ENCODE results near the gene SPATS2L.

SPATS2L gene

GRCh38 chr2:200453853-200454534, 147.5 kb downstream of the SPATS2L start:
- ChIA-PET POLR2A (no interaction called here), CTCF (interaction anchor here (0.8 to 1.0 kb wide), 2 partner anchors 9 to 27 kb away, joined by 4 to 5 read pairs; no protein-coding TSS in a partner anchor)
- no peak overlapping the region for H3K4me3 ChIP-seq (ENCODE audit: low read depth, low read length)
- TF ChIP-seq CTCF (IDR thresholded peaks at IDR 0.05; ENCODE audit: insufficient read depth, low read length, missing control alignments), result no peak
- DNase-seq (ENCODE audit: low read depth, low spot score), result no peak

GRCh38 chr2:200454927-200455801, 148.7 kb downstream of the SPATS2L start:
- no peak for DNase-seq (ENCODE audit: low read depth, low spot score)
- CTCF ChIA-PET, result interaction anchor here (1.0 to 1.5 kb wide), 5 partner anchors 13 to 481 kb away, joined by 3 to 5 read pairs (median 3); partner anchors contain the start of gene SPATS2L
- TF ChIP-seq CTCF (IDR thresholded peaks at IDR 0.05; ENCODE audit: insufficient read depth, low read length, missing control alignments), result no peak
- POLR2A ChIA-PET, result no interaction called here
- H3K4me3 ChIP-seq (ENCODE audit: low read depth, low read length), result no peak overlapping the region

- no peak for DNase-seq (ENCODE audit: low read depth, low spot score)
- no peak for TF ChIP-seq CTCF (IDR thresholded peaks at IDR 0.05; ENCODE audit: insufficient read depth, low read length, missing control alignments)
- CTCF ChIA-PET, result interaction anchor here (0.8 to 1.5 kb wide), 4 partner anchors 11 to 470 kb away, joined by 3 to 5 read pairs (median 4); no protein-coding TSS in a partner anchor
- no peak overlapping the region for H3K4me3 ChIP-seq (ENCODE audit: low read depth, low read length)
- POLR2A ChIA-PET, result no interaction called here
Measured at GRCh38 chr2:200455958-200456421, 149.5 kb downstream of the SPATS2L start.

- ChIA-PET POLR2A (no interaction called here), CTCF (interaction anchor here (0.8 to 0.9 kb wide), 2 partner anchors 11 to 25 kb away, joined by 3 to 4 read pairs; no protein-coding TSS in a partner anchor)
- no peak for DNase-seq (ENCODE audit: low read depth, low spot score)
- H3K4me3 ChIP-seq (ENCODE audit: low read depth, low read length), result no peak overlapping the region
- no peak for TF ChIP-seq CTCF (IDR thresholded peaks at IDR 0.05; ENCODE audit: insufficient read depth, low read length, missing control alignments)
Measured at GRCh38 chr2:200456567-200456966, 150.1 kb downstream of the SPATS2L start.

GRCh38 chr2:200459101-200459500, 152.6 kb downstream of the SPATS2L start:
- ChIA-PET CTCF (interaction anchor here (1.5 to 1.6 kb wide), 2 partner anchors 11 to 23 kb away, joined by 4 to 7 read pairs; no protein-coding TSS in a partner anchor), POLR2A (no interaction called here)
- no peak for TF ChIP-seq CTCF (IDR thresholded peaks at IDR 0.05; ENCODE audit: insufficient read depth, low read length, missing control alignments)
- H3K4me3 ChIP-seq (ENCODE audit: low read depth, low read length), result no peak overlapping the region
- no peak for DNase-seq (ENCODE audit: low read depth, low spot score)
